ENCODE data around the gene FADS2. TPM values are rescaled to one million over a fixed set of nuclear protein-coding genes. Genes with fewer than 3 reads are reported as not detected.
A peak's percentile ranks its signal among the peaks of the same experiment; 100 is the strongest.

Gene FADS2
- total and polyA plus RNA-seq, 9 of the 15 experiments (the other 6 are each of a cell fraction or from before 2014, with no cell fraction given) = 2.9 to 42.8 (median 16.2) TPM

DNA sequence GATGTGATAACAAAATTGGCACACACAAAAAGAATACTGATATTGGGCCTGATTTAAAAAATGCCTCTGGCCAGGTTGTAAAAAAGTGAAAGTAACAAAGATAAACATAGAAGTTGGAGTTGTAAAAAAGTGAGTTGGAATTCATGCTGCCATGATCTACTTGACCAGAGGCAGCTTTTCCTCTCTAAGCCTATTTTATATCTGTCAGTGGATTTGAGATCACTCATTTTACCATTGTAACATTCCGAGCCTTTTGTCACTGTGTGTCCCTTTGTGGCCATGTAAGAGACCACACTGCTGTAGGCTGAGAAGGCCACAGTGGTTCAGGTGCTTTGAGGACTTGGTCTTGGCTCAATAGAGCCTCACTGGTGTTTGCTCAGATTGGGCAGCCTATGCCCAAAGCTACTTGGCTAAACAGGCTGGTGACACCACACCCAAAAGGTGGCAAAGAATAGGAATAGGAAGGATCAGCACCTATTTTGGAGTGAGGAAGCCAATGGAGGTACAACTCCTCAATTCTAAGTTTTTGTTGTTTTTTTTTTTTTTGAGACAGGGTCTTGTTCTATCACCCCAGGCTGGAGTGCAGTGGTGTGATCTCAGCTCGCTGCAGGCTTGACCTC is 28.3 kb upstream of the FADS2 start (continued):
- TF ChIP-seq BCL6 (CRISPR knock-in tag; IDR thresholded peaks at IDR 0.05) (no peak), ARNT (IDR thresholded peaks at IDR 0.05) (no peak), SMARCC2 (IDR thresholded peaks at IDR 0.05; ENCODE audit: low read depth) (no peak), MBD2 (IDR thresholded peaks at IDR 0.05; ENCODE audit: borderline replicate concordance, low read depth) (peak; percentile 2; the same call in 1 of the 2 replicates)

DNA sequence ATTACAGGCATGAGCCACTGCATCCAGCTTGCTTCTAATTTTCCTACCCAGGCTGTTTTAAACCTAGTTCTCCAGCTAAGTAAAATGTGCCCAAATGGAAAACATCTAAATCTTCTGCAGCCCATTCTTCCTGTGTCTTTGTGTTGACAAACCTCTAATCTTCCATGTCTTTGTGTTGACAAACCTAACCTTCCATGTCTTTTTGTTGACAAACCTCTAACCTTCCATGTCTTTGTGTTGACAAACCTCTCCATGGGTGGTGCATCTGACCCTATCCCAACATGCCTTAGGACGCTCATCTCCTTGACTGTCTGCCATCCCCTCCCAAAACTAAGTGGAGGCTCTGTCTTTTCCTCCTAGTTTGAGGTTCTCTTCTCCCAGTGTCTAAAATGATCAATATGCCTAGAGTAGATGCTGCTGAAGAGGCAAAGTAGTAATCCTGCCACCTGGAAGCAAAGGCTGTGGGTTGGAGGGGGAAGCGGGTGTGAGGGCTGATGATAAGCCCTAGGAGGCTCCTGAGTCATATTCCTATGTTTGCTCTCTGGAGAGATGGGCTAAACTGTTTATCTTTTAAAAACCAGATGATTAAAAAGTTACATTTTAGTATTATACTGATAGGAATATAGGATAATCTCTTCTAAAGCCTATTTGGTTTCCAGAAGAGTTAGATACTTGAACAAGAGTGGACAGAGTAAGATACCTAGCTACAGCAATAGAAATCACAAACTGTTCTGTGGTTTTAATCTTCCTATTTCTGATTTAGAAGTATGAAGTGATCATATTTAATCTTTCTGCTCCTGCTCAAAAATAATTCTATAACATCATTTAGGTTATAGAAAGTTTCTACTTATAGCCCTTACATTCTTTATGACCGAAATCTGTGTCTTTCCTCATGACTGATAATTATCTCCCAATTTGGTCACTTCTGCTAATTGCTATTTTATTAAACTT is 27.5 kb upstream of the FADS2 start:
- ATAC-seq = peak; percentile 74
- DNase-seq (ENCODE audit: extremely low read depth in 1 of 4, low spot score in 3 of 4) = peak; percentile 87 to 90 (median 88)
- intact Hi-C loops (cut with micrococcal nuclease) (no loop called here), in situ Hi-C loops (cut with MboI) (loop anchor here (5.0 kb wide), 1 partner anchor 307 kb away; no protein-coding TSS in a partner anchor)
- Histone ChIP-seq H3K79me2 (ENCODE audit: control insufficient read depth, insufficient read depth, low read length) (peaks cover 54% of the 10 kb centered on the region), H3K4me3 (no peak overlapping the region), H3K9ac (ENCODE audit: insufficient read depth in 1 of 2, low read depth in 2 of 2, low read length in 2 of 2) (peak overlapping the region; percentile 22 to 56; a peak in 2 of 4 replicates), H3K36me3 (ENCODE audit: control insufficient read depth, insufficient read depth, low read length) (peaks cover 97% of the 10 kb centered on the region), H3K4me2 (ENCODE audit: insufficient read depth, low read length) (peak overlapping the region; percentile 47), H2AFZ (ENCODE audit: low read depth, low read length) (no peak overlapping the region), H3K9me1 (ENCODE audit: control insufficient read depth, insufficient read depth, low read length) (peaks cover 9% of the 10 kb centered on the region), H3K9me3 (replicated peaks; ENCODE audit: control insufficient read depth, insufficient read depth, low read depth, low read length) (no peaks in the 10 kb centered on the region), H3K4me1 (replicated peaks in 1 of 2; ENCODE audit: control insufficient read depth in 2 of 2, insufficient read depth in 2 of 2, low read length in 2 of 2) (peaks cover 47 to 64% of the 10 kb centered on the region in 2 experiments), H4K20me1 (replicated peaks; ENCODE audit: control insufficient read depth, insufficient read depth, low read length) (peaks cover 3% of the 10 kb centered on the region), H3K27me3 (ENCODE audit: control insufficient read depth in 2 of 2, insufficient read depth in 2 of 2, low read length in 2 of 2) (no peaks in the 10 kb centered on the region), H3K27ac (ENCODE audit: extremely low read depth, low read depth, low read length) (peak overlapping the region; percentile 70)
- ChIA-PET POLR2A (interaction anchor here (0.6 to 7.6 kb wide), 13 partner anchors 8 to 308 kb away, joined by 3 to 97 read pairs (median 4); partner anchors contain the start of genes FADS1, FEN1 and TMEM258), CTCF (ENCODE audit: low intra/inter-chr PET ratio) (no interaction called here)
- BruUV-seq (replicated peaks) = no TSS peak
- 16% methylated on average over 3 of the region's 3 CpGs for WGBS (ENCODE audit: insufficient coverage, low coverage, missing lambda C conversion rate)
- FAIRE-seq = peak; percentile 93
- TF ChIP-seq, protein P1, sequence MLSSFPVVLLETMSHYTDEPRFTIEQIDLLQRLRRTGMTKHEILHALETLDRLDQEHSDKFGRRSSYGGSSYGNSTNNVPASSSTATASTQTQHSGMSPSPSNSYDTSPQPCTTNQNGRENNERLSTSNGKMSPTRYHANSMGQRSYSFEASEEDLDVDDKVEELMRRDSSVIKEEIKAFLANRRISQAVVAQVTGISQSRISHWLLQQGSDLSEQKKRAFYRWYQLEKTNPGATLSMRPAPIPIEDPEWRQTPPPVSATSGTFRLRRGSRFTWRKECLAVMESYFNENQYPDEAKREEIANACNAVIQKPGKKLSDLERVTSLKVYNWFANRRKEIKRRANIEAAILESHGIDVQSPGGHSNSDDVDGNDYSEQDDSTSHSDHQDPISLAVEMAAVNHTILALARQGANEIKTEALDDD (IDR thresholded peaks at IDR 0.05) = peak; percentile 88
- TF ChIP-seq ZNF174 (CRISPR knock-in tag; IDR thresholded peaks at IDR 0.05) = no peak
- TF ChIP-seq, protein P2, sequence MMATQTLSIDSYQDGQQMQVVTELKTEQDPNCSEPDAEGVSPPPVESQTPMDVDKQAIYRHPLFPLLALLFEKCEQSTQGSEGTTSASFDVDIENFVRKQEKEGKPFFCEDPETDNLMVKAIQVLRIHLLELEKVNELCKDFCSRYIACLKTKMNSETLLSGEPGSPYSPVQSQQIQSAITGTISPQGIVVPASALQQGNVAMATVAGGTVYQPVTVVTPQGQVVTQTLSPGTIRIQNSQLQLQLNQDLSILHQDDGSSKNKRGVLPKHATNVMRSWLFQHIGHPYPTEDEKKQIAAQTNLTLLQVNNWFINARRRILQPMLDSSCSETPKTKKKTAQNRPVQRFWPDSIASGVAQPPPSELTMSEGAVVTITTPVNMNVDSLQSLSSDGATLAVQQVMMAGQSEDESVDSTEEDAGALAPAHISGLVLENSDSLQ (IDR thresholded peaks at IDR 0.05) = 0 out of 2 replicates have a peak, but pooled peaks have one; percentile 2
- TF ChIP-seq ZNF232 (CRISPR knock-in tag; IDR thresholded peaks at IDR 0.05) = no peak
- no peak; the same call in 1 of the 2 replicates for TF ChIP-seq LEF1 (IDR thresholded peaks at IDR 0.05)
- no peak for TF ChIP-seq FIP1L1 (IDR thresholded peaks at IDR 0.05; ENCODE audit: low read depth, low read length, poor library complexity, severe bottlenecking)
- TF ChIP-seq SMARCC2 (IDR thresholded peaks at IDR 0.05; ENCODE audit: low read depth) = peak; percentile 96
- 0 out of 2 replicates have a peak, but pooled peaks have one; percentile 51 for TF ChIP-seq ETV5 (CRISPR knock-in tag; IDR thresholded peaks at IDR 0.05; ENCODE audit: low read depth)
- peak; percentile 97 for TF ChIP-seq CBFA2T3 (IDR thresholded peaks at IDR 0.05)
- TF ChIP-seq YY1 (IDR thresholded peaks at IDR 0.05; ENCODE audit: borderline replicate concordance in 1 of 3, control insufficient read depth in 1 of 3, extremely low read depth in 1 of 3, insufficient read depth in 3 of 3, insufficient read length in 1 of 3, insufficient replicate concordance in 2 of 3, low read depth in 1 of 3, low read length in 2 of 3) = no peak
- TF ChIP-seq TBP (optimal IDR thresholded peaks at IDR 0.05; ENCODE audit: low read depth, low read length) = no peak
